IMR-90 (cell line): ENCODE data around the gene FYCO1.

Experiments
- CEBPB ChIP-seq: IDR thresholded peaks from 2 replicates; pipeline ENCODE4 v1.6.1; 2012; ENCODE audit warnings: low read depth, low read length, improper control_type of control experiment
- TF ChIP-seq, protein P1 (sequence below): conservative IDR thresholded peaks from 2 replicates; pipeline ENCODE4 v1.5.1; 2012; ENCODE audit warnings: mild to moderate bottlenecking, low read depth, low read length, improper control_type of control experiment

- TF ChIP-seq, protein P1, sequence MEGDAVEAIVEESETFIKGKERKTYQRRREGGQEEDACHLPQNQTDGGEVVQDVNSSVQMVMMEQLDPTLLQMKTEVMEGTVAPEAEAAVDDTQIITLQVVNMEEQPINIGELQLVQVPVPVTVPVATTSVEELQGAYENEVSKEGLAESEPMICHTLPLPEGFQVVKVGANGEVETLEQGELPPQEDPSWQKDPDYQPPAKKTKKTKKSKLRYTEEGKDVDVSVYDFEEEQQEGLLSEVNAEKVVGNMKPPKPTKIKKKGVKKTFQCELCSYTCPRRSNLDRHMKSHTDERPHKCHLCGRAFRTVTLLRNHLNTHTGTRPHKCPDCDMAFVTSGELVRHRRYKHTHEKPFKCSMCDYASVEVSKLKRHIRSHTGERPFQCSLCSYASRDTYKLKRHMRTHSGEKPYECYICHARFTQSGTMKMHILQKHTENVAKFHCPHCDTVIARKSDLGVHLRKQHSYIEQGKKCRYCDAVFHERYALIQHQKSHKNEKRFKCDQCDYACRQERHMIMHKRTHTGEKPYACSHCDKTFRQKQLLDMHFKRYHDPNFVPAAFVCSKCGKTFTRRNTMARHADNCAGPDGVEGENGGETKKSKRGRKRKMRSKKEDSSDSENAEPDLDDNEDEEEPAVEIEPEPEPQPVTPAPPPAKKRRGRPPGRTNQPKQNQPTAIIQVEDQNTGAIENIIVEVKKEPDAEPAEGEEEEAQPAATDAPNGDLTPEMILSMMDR = no peak
- TF ChIP-seq CEBPB = no peak
Observed at GRCh38 chr3:45979378-45979777, 16.2 kb downstream of the FYCO1 start.
